GM12891 (cell line): ENCODE data around the gene PGS1.

Experiments used
- PAX5 ChIP-seq: IDR thresholded peaks from 2 replicates; pipeline ENCODE4 v1.6.1; 2011; ENCODE audit warnings: low read length, moderate library complexity, mild to moderate bottlenecking; ENCODE audit not compliant: insufficient read depth, severe bottlenecking
- POLR2A ChIP-seq: IDR thresholded peaks from 2 replicates; pipeline ENCODE4 v1.6.1; 2011; ENCODE audit warnings: low read depth, low read length, control low read depth
- POLR2AphosphoS5 ChIP-seq: IDR thresholded peaks from 2 replicates; pipeline ENCODE4 v1.6.1; 2011; ENCODE audit warnings: low read depth, low read length, control low read depth
- POU2F2 ChIP-seq: IDR thresholded peaks from 2 replicates; pipeline ENCODE4 v1.6.1; 2011; ENCODE audit warnings: low read depth, mild to moderate bottlenecking, control low read depth, low read length, moderate library complexity
- SPI1 ChIP-seq: IDR thresholded peaks from 2 replicates; pipeline ENCODE4 v1.6.1; 2011; ENCODE audit warnings: low read depth, low read length, control low read depth
- TAF1 ChIP-seq: IDR thresholded peaks from 2 replicates; pipeline ENCODE4 v1.6.1; 2011; ENCODE audit warnings: low read depth, low read length, control low read depth

DNA sequence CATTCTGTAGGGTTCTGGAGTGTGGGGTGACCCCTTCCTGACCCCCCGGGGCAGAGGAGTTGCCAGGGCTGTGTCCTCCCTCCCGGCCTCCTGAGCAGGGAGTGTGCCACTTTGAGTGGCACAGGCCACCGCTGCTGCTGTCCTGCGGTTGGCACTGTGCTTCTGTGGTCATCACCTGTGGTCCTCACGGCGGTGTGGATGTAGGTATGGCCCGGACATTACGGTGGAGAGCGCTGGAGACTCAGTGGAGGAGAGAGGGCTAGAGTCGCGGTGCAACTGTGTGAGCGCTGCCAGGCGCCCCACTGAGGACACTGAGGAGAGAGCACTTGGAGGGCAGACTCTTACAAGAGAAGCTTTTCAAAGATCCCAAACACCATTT is 39.1 kb downstream of the PGS1 start:
- TF ChIP-seq POLR2A (no peak), TAF1 (no peak), POLR2AphosphoS5 (no peak), SPI1 (no peak), PAX5 (no peak), POU2F2 (no peak)
